D721Med (cell line): Measurements from ENCODE around the gene IFT172.
"Not testable (repeated sequence)": the region's sequence is repeated elsewhere in the genome, so short reads cannot be mapped to it uniquely, and the experiment has no call there.

Experiments used
- DNase-seq: peaks from one replicate; pipeline ENCODE4 v3.0.0; 2011; ENCODE audit warnings: low spot score; ENCODE audit not compliant: insufficient read length
- FAIRE-seq: peaks from 2 replicates; lab custom pipeline; 2011; peaks lifted over from hg19 to GRCh38; lab: Jason Lieb, UNC
- CTCF ChIP-seq: IDR thresholded peaks from 2 replicates; pipeline ENCODE4 v1.5.1; 2012; ENCODE audit warnings: mild to moderate bottlenecking, control low read depth; ENCODE audit not compliant: insufficient read depth; ENCODE audit errors: missing control alignments

IFT172 gene

GRCh38 chr2:27489498-27490397 lies at the start of gene IFT172:
TSS of gene IFT172 (minus strand) at chr2:27489743. CDS start at chr2:27489653, 90 bp downstream.
- no peak for TF ChIP-seq CTCF
- peak; percentile 74 for DNase-seq
- FAIRE-seq = peak; percentile 77

GRCh38 chr2:27538839-27539450 lies 49.4 kb upstream of the IFT172 start:
- not testable (repeated sequence) for DNase-seq, FAIRE-seq

GRCh38 chr2:27537287-27537686 lies 47.7 kb upstream of the IFT172 start:
- TF ChIP-seq CTCF = no peak
- FAIRE-seq = no peak
- no peak for DNase-seq

- DNase-seq (no peak), FAIRE-seq (no peak)
- no peak for TF ChIP-seq CTCF
These were observed 42.4 kb upstream of the IFT172 start for GRCh38 chr2:27531983-27532382.

GRCh38 chr2:27527182-27527581 lies 37.6 kb upstream of the IFT172 start:
- DNase-seq = no peak
- FAIRE-seq = no peak
- no peak for TF ChIP-seq CTCF

- DNase-seq (no peak), FAIRE-seq (no peak)
- TF ChIP-seq CTCF = no peak
These were observed 32.9 kb upstream of the IFT172 start for GRCh38 chr2:27522400-27522945.

- TF ChIP-seq CTCF = no peak
- DNase-seq (no peak), FAIRE-seq (no peak)
These were observed 30.8 kb upstream of the IFT172 start for GRCh38 chr2:27520316-27520715.
